Measurements from ENCODE around the gene ZFP42.

GRCh38 chr4:188037003-188037713 is 41.6 kb downstream of the ZFP42 start:
- TF ChIP-seq POLR2A (IDR thresholded peaks at IDR 0.05) = no peak
- TF ChIP-seq, protein P1, sequence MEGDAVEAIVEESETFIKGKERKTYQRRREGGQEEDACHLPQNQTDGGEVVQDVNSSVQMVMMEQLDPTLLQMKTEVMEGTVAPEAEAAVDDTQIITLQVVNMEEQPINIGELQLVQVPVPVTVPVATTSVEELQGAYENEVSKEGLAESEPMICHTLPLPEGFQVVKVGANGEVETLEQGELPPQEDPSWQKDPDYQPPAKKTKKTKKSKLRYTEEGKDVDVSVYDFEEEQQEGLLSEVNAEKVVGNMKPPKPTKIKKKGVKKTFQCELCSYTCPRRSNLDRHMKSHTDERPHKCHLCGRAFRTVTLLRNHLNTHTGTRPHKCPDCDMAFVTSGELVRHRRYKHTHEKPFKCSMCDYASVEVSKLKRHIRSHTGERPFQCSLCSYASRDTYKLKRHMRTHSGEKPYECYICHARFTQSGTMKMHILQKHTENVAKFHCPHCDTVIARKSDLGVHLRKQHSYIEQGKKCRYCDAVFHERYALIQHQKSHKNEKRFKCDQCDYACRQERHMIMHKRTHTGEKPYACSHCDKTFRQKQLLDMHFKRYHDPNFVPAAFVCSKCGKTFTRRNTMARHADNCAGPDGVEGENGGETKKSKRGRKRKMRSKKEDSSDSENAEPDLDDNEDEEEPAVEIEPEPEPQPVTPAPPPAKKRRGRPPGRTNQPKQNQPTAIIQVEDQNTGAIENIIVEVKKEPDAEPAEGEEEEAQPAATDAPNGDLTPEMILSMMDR (IDR thresholded peaks at IDR 0.05) = no peak

Measured in Peyer's patch (tissue), 4 donors.